ENCODE results near the gene ACSS2. TPM values are rescaled to one million over a fixed set of nuclear protein-coding genes. Genes with fewer than 3 reads are reported as not detected.

ACSS2 gene
- total RNA-seq, 1 donor from 2014 or later: 25.0 TPM

GRCh38 chr20:34834459-34834893 is 41.9 kb upstream of the ACSS2 start:
- Histone ChIP-seq H3K9me3 (ENCODE audit: low read depth) (no peaks in the 10 kb centered on the region), H3K4me2 (no peak overlapping the region)

GRCh38 chr20:34842143-34842542 is 34.3 kb upstream of the ACSS2 start:
- Histone ChIP-seq H3K4me3 (no peak overlapping the region), H3K36me3 (no peaks in the 10 kb centered on the region), H3K9me3 (ENCODE audit: low read depth) (no peaks in the 10 kb centered on the region), H3K27me3 (no peaks in the 10 kb centered on the region), H3K27ac (no peak overlapping the region), H3K79me2 (ENCODE audit: low read depth) (no peaks in the 10 kb centered on the region), H2AFZ (replicated peaks) (no peak overlapping the region), H4K20me1 (ENCODE audit: low read depth) (no peaks in the 10 kb centered on the region), H3F3A (ENCODE audit: low read depth) (no peaks in the 10 kb centered on the region), H3K9ac (no peak overlapping the region), H3K4me2 (no peak overlapping the region), H3K4me1 (no peaks in the 10 kb centered on the region)
- TF ChIP-seq CTCF (IDR thresholded peaks at IDR 0.05) (no peak), EZH2phosphoT487 (IDR thresholded peaks at IDR 0.05) (no peak)
- H3K4me3 Mint-ChIP-seq: no peak overlapping the region
- H3K27ac Mint-ChIP-seq: no peak overlapping the region
- no peak for DNase-seq (ENCODE audit: low spot score)
- peaks cover 2% of the 10 kb centered on the region for H3K36me3 Mint-ChIP-seq
- H3K9me3 Mint-ChIP-seq: no peaks in the 10 kb centered on the region
- no peaks in the 10 kb centered on the region for H3K4me1 Mint-ChIP-seq
- H3K27me3 Mint-ChIP-seq (ENCODE audit: insufficient read depth, low read depth): no peaks in the 10 kb centered on the region

More at GRCh38 chr20:34834459-34834893, 41.9 kb upstream of the ACSS2 start:
- H3K36me3 ChIP-seq: no peaks in the 10 kb centered on the region
- no peak overlapping the region for H3K4me3 ChIP-seq
- H3K79me2 ChIP-seq (ENCODE audit: low read depth): no peaks in the 10 kb centered on the region
- H3K27ac ChIP-seq: no peak overlapping the region
- H3K27ac Mint-ChIP-seq: no peak overlapping the region
- no peaks in the 10 kb centered on the region for H3F3A ChIP-seq (ENCODE audit: low read depth)
- H3K4me1 ChIP-seq: no peaks in the 10 kb centered on the region
- no peak overlapping the region for H3K9ac ChIP-seq
- peaks cover 2% of the 10 kb centered on the region for H3K27me3 Mint-ChIP-seq (ENCODE audit: insufficient read depth, low read depth)
- no peaks in the 10 kb centered on the region for H3K36me3 Mint-ChIP-seq
- DNase-seq (ENCODE audit: low spot score): no peak
- no peak overlapping the region for H2AFZ ChIP-seq (replicated peaks)
- TF ChIP-seq EZH2phosphoT487 (IDR thresholded peaks at IDR 0.05): no peak
- peak; percentile 43 for TF ChIP-seq CTCF (IDR thresholded peaks at IDR 0.05)
- TF ChIP-seq EZH2 (IDR thresholded peaks at IDR 0.05): no peak
- no peaks in the 10 kb centered on the region for H4K20me1 ChIP-seq (ENCODE audit: low read depth)
- H3K4me1 Mint-ChIP-seq: peaks cover 1% of the 10 kb centered on the region
- no peaks in the 10 kb centered on the region for H3K9me3 Mint-ChIP-seq
- peaks cover 10% of the 10 kb centered on the region for H3K27me3 ChIP-seq
- no peak overlapping the region for H3K4me3 Mint-ChIP-seq

- Histone ChIP-seq H4K20me1 (ENCODE audit: low read depth) (no peaks in the 10 kb centered on the region), H3K36me3 (no peaks in the 10 kb centered on the region), H3K9me3 (ENCODE audit: low read depth) (no peaks in the 10 kb centered on the region), H2AFZ (replicated peaks) (no peak overlapping the region), H3K9ac (no peak overlapping the region), H3K79me2 (ENCODE audit: low read depth) (no peaks in the 10 kb centered on the region), H3K4me3 (no peak overlapping the region), H3F3A (ENCODE audit: low read depth) (no peaks in the 10 kb centered on the region), H3K4me2 (no peak overlapping the region), H3K27me3 (no peaks in the 10 kb centered on the region), H3K27ac (no peak overlapping the region), H3K4me1 (no peaks in the 10 kb centered on the region)
- H3K27ac Mint-ChIP-seq: no peak overlapping the region
- peaks cover 5% of the 10 kb centered on the region for H3K36me3 Mint-ChIP-seq
- H3K9me3 Mint-ChIP-seq: no peaks in the 10 kb centered on the region
- TF ChIP-seq EZH2 (IDR thresholded peaks at IDR 0.05) (no peak), CTCF (IDR thresholded peaks at IDR 0.05) (no peak)
- no peak overlapping the region for H3K4me3 Mint-ChIP-seq
- no peaks in the 10 kb centered on the region for H3K4me1 Mint-ChIP-seq
- no peak for DNase-seq (ENCODE audit: low spot score)
- H3K27me3 Mint-ChIP-seq (ENCODE audit: insufficient read depth, low read depth): no peaks in the 10 kb centered on the region
Measured at GRCh38 chr20:34843421-34843820, 33.0 kb upstream of the ACSS2 start.
